ENCODE data around the gene TOMM20.

- TF ChIP-seq CTCF (IDR thresholded peaks at IDR 0.05; ENCODE audit: poor library complexity) = no peak
- TF ChIP-seq EZH2 (IDR thresholded peaks at IDR 0.05; ENCODE audit: borderline replicate concordance) = no peak
Observed at GRCh38 chr1:235075777-235076308, 52.8 kb downstream of the TOMM20 start.
